SK-N-SH treated with all-trans-retinoic acid at 6 μM for 48 hours (cell line): ENCODE data around the gene RAI14.

Source experiments
- ATAC-seq: fragments of 200-7000 bp; cut with Tn5 transposase; 3 replicates; pipeline ENCODE4 v1.9.1; 2020; ENCODE audit warnings: mild to moderate bottlenecking, moderate library complexity
- ARNTL ChIP-seq: fragments of 450-650 bp; formaldehyde crosslinking; IDR thresholded peaks from 2 replicates; pipeline ENCODE4 v1.5.0; 2020; ENCODE audit warnings: low read depth, mild to moderate bottlenecking, moderate library complexity, borderline replicate concordance
- BACH2 ChIP-seq: fragments of 250-450 bp; sonication (Bioruptor Pico); IDR thresholded peaks from 2 replicates; pipeline ENCODE4 v1.9.0; 2021; ENCODE audit warnings: mild to moderate bottlenecking, borderline replicate concordance
- CSDC2 ChIP-seq: fragments of 250-450 bp; sonication (Bioruptor Pico); IDR thresholded peaks from 2 replicates; pipeline ENCODE4 v1.5.0; 2020; ENCODE audit warnings: mild to moderate bottlenecking, moderate library complexity
- ESRRG ChIP-seq: fragments of 250-450 bp; sonication (Bioruptor Pico); IDR thresholded peaks from 2 replicates; pipeline ENCODE4 v1.6.1; 2021; ENCODE audit warnings: mild to moderate bottlenecking
- GLIS3 ChIP-seq: fragments of 250-450 bp; sonication (Bioruptor Pico); IDR thresholded peaks from 2 replicates; pipeline ENCODE4 v1.5.0; 2020; ENCODE audit warnings: mild to moderate bottlenecking, moderate library complexity
- OSR1 ChIP-seq: fragments of 250-450 bp; sonication (Bioruptor Pico); IDR thresholded peaks from 2 replicates; pipeline ENCODE4 v1.8.0; 2022; ENCODE audit warnings: moderate library complexity, mild to moderate bottlenecking, inconsistent platforms
- RARB ChIP-seq: fragments of 250-450 bp; sonication (Bioruptor Pico); IDR thresholded peaks from 2 replicates; pipeline ENCODE4 v1.8.0; 2021; ENCODE audit warnings: mild to moderate bottlenecking, moderate library complexity
- SNAI2 ChIP-seq: fragments of 250-450 bp; sonication (Bioruptor Pico); IDR thresholded peaks from 2 replicates; pipeline ENCODE4 v1.5.0; 2020; ENCODE audit warnings: mild to moderate bottlenecking, moderate library complexity
- TCF4 ChIP-seq: fragments of 250-450 bp; sonication (Bioruptor Pico); IDR thresholded peaks from 2 replicates; pipeline ENCODE4 v1.8.0; 2021; ENCODE audit warnings: mild to moderate bottlenecking, moderate library complexity, borderline replicate concordance
- TOX ChIP-seq: fragments of 250-450 bp; sonication (Bioruptor Pico); IDR thresholded peaks from 2 replicates; pipeline ENCODE4 v1.8.0; 2021; ENCODE audit warnings: mild to moderate bottlenecking, moderate library complexity, borderline replicate concordance
- ZFP3 ChIP-seq: fragments of 250-450 bp; sonication (Bioruptor Pico); IDR thresholded peaks from 2 replicates; pipeline ENCODE4 v1.5.0; 2020; ENCODE audit warnings: mild to moderate bottlenecking, moderate library complexity
- ZFP30 ChIP-seq: fragments of 450-650 bp; formaldehyde crosslinking; IDR thresholded peaks from 2 replicates; pipeline ENCODE4 v1.5.0; 2022; ENCODE audit warnings: mild to moderate bottlenecking, moderate library complexity
- ZNF70 ChIP-seq: fragments of 450-650 bp; formaldehyde crosslinking; IDR thresholded peaks from 2 replicates; pipeline ENCODE4 v1.5.0; 2020; ENCODE audit warnings: mild to moderate bottlenecking, moderate library complexity
- ZNF8 ChIP-seq: fragments of 450-650 bp; formaldehyde crosslinking; IDR thresholded peaks from 2 replicates; pipeline ENCODE4 v1.5.0; 2020; ENCODE audit warnings: mild to moderate bottlenecking, moderate library complexity
- TF ChIP-seq, protein P1 (sequence below): fragments of 250-450 bp; sonication (Bioruptor Pico); IDR thresholded peaks from 2 replicates; pipeline ENCODE4 v1.5.1; 2021; ENCODE audit warnings: mild to moderate bottlenecking, moderate library complexity
- TF ChIP-seq, protein P2 (sequence below): fragments of 250-450 bp; sonication (Bioruptor Pico); IDR thresholded peaks from 2 replicates; pipeline ENCODE4 v1.8.0; 2021; ENCODE audit warnings: low read depth, mild to moderate bottlenecking, moderate library complexity, borderline replicate concordance
- TF ChIP-seq, protein P3 (sequence below): fragments of 250-450 bp; sonication (Bioruptor Pico); IDR thresholded peaks from 2 replicates; pipeline ENCODE4 v1.5.0; 2020; ENCODE audit warnings: mild to moderate bottlenecking, moderate library complexity

RAI14 gene

DNA sequence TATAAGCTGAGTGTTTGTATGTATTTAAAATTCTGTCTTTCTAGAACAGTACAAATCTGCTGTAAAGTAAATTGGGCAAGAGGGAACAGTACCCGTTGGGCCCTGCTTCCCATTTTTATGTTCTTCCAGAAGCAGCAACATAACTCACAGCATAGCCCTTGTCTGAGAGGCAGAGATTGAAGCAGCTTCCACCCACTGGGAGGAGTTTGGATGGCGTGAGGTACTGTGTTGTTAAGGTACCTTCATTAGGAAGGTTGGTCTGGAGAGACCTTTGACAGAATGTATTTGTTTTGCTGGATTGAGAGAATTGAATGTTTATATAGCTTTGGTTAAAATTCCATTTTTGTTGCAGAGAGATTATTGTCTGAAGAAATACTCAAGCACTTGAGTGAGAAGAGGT is 24.8 kb downstream of the RAI14 start:
- TF ChIP-seq GLIS3 (CRISPR knock-in tag) = no peak
- no peak for TF ChIP-seq SNAI2 (CRISPR knock-in tag)
- TF ChIP-seq ZFP30 (CRISPR knock-in tag) = no peak
- TF ChIP-seq, protein P1, sequence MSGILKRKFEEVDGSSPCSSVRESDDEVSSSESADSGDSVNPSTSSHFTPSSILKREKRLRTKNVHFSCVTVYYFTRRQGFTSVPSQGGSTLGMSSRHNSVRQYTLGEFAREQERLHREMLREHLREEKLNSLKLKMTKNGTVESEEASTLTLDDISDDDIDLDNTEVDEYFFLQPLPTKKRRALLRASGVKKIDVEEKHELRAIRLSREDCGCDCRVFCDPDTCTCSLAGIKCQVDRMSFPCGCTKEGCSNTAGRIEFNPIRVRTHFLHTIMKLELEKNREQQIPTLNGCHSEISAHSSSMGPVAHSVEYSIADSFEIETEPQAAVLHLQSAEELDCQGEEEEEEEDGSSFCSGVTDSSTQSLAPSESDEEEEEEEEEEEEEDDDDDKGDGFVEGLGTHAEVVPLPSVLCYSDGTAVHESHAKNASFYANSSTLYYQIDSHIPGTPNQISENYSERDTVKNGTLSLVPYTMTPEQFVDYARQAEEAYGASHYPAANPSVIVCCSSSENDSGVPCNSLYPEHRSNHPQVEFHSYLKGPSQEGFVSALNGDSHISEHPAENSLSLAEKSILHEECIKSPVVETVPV = no peak
- no peak for TF ChIP-seq BACH2 (CRISPR knock-in tag)
- no peak for TF ChIP-seq ESRRG
- TF ChIP-seq TCF4 (CRISPR knock-in tag) = no peak
- TF ChIP-seq, protein P2, sequence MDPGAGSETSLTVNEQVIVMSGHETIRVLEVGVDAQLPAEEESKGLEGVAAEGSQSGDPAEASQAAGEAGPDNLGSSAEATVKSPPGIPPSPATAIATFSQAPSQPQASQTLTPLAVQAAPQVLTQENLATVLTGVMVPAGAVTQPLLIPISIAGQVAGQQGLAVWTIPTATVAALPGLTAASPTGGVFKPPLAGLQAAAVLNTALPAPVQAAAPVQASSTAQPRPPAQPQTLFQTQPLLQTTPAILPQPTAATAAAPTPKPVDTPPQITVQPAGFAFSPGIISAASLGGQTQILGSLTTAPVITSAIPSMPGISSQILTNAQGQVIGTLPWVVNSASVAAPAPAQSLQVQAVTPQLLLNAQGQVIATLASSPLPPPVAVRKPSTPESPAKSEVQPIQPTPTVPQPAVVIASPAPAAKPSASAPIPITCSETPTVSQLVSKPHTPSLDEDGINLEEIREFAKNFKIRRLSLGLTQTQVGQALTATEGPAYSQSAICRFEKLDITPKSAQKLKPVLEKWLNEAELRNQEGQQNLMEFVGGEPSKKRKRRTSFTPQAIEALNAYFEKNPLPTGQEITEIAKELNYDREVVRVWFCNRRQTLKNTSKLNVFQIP (CRISPR knock-in tag) = no peak
- no peak for TF ChIP-seq TOX (CRISPR knock-in tag)
- no peak for TF ChIP-seq RARB (CRISPR knock-in tag)
- TF ChIP-seq ZNF8 = no peak
- TF ChIP-seq, protein P3, sequence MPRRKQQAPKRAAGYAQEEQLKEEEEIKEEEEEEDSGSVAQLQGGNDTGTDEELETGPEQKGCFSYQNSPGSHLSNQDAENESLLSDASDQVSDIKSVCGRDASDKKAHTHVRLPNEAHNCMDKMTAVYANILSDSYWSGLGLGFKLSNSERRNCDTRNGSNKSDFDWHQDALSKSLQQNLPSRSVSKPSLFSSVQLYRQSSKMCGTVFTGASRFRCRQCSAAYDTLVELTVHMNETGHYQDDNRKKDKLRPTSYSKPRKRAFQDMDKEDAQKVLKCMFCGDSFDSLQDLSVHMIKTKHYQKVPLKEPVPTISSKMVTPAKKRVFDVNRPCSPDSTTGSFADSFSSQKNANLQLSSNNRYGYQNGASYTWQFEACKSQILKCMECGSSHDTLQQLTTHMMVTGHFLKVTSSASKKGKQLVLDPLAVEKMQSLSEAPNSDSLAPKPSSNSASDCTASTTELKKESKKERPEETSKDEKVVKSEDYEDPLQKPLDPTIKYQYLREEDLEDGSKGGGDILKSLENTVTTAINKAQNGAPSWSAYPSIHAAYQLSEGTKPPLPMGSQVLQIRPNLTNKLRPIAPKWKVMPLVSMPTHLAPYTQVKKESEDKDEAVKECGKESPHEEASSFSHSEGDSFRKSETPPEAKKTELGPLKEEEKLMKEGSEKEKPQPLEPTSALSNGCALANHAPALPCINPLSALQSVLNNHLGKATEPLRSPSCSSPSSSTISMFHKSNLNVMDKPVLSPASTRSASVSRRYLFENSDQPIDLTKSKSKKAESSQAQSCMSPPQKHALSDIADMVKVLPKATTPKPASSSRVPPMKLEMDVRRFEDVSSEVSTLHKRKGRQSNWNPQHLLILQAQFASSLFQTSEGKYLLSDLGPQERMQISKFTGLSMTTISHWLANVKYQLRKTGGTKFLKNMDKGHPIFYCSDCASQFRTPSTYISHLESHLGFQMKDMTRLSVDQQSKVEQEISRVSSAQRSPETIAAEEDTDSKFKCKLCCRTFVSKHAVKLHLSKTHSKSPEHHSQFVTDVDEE (CRISPR knock-in tag) = no peak
- no peak for TF ChIP-seq ZFP3 (CRISPR knock-in tag)
- no peak for TF ChIP-seq CSDC2 (CRISPR knock-in tag)
- TF ChIP-seq, all 23 proteins: peak for 0
- ATAC-seq = no peak

DNA sequence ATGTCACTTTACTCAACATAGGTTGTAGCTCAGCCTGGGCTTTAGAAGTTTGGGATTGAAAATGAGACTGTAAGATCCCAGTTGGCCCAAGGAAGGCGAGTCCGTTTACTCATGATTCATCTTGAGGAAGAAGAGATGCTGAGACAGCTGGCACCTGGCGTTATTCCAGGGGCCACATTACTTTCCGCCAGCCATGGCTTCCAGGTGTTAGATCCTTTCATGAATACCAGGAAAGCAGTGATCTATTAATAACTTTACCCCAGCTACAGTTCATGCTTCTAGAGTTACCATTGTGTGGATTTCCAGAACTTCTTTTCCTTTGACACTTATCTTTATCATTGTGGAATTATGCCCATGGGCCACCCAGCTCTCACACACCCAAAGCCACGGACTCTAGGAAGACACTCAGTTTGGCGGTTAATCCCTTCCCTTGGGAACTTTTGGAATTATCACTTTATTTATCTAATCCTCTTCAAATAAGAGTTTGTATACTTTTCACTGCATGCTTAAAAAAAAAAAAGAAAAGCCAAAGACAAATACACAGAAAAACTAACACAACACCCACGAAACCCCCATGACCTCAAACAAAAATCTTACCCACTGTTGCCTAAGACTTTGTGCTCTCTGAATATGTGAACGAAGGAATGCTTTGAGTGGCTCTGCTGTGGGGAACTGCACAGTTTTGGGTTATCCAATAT is 26.9 kb downstream of the RAI14 start:
- TF ChIP-seq, protein P3 (CRISPR knock-in tag) = no peak
- TF ChIP-seq OSR1 (CRISPR knock-in tag) (no peak), BACH2 (CRISPR knock-in tag) (no peak), TCF4 (CRISPR knock-in tag) (no peak), TOX (CRISPR knock-in tag) (no peak), ZNF8 (no peak)
- no peak for ATAC-seq

DNA sequence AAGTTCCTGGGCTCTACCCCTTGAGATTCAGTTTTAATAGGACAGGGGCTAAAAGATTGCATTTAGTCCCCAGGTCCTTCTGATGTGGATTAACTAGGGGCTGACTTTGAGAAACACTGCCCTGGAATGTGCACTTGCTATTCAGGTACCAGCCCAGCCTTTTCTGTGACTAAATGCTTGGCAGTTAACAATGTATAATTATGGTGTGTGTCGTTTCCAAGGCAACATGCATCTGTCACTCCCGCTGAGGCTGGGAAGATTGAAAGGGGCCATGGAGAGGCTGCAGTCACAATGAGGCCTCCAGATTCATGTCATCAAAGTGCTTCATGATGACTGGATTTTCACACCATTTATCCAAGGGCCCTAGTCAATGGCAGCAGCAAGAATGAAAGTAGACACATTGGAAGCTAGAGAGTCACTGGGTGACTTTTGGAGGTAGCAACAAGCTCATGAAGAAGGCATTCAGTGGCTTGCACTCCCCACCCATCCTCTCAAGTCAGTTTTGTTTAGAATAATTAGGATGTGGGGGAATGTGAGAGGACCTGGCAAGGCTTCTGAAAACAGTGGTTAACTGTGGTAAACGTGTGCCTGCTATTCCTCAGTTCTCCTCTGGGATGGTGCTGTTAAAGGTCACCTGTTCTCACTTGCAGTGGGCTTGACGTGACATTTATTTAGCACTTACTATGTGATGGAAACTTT is 28.3 kb downstream of the RAI14 start:
- TF ChIP-seq ZNF70 (CRISPR knock-in tag) (no peak), ARNTL (CRISPR knock-in tag) (no peak), ESRRG (no peak), ZFP3 (CRISPR knock-in tag) (no peak), ZFP30 (CRISPR knock-in tag) (no peak)
- TF ChIP-seq, protein P2 (CRISPR knock-in tag) = no peak
- TF ChIP-seq, protein P3 (CRISPR knock-in tag) = no peak
- ATAC-seq = peak; percentile 3; the same call in 2 of the 3 replicates
